ENCODE data around the gene OFD1.

The OFD1 gene

GRCh38 chrX:13750204-13750603 lies 15.7 kb downstream of the OFD1 start:
- peak in 1 of 2 donors; percentile 11 for DNase-seq (ENCODE audit: low read depth in 1 of 2, low spot score in 1 of 2)

GRCh38 chrX:13750812-13751211 lies 16.3 kb downstream of the OFD1 start:
- DNase-seq (ENCODE audit: low read depth in 1 of 2, low spot score in 1 of 2): no peak

- DNase-seq (ENCODE audit: low read depth in 1 of 2, low spot score in 1 of 2): no peak
These were observed 17.6 kb downstream of the OFD1 start for GRCh38 chrX:13752141-13752540.

- no peak for DNase-seq (ENCODE audit: low read depth in 1 of 2, low spot score in 1 of 2)
These were observed 18.1 kb downstream of the OFD1 start for GRCh38 chrX:13752646-13753045.

- no peak for DNase-seq (ENCODE audit: low read depth in 1 of 2, low spot score in 1 of 2)
These were observed 20.2 kb downstream of the OFD1 start for GRCh38 chrX:13754765-13755164.

GRCh38 chrX:13755254-13755653 lies 20.7 kb downstream of the OFD1 start:
- DNase-seq (ENCODE audit: low read depth in 1 of 2, low spot score in 1 of 2): no peak

- DNase-seq (ENCODE audit: low read depth in 1 of 2, low spot score in 1 of 2): no peak
These were observed 21.8 kb downstream of the OFD1 start for GRCh38 chrX:13756381-13756780.

- DNase-seq (ENCODE audit: low read depth in 1 of 2, low spot score in 1 of 2): no peak
These were observed 24.7 kb downstream of the OFD1 start for GRCh38 chrX:13759152-13759718.

- DNase-seq (ENCODE audit: low read depth in 1 of 2, low spot score in 1 of 2): no peak
These were observed 25.9 kb downstream of the OFD1 start for GRCh38 chrX:13760426-13760825.

GRCh38 chrX:13761606-13762414 lies 27.3 kb downstream of the OFD1 start:
- no peak for DNase-seq (ENCODE audit: low read depth in 1 of 2, low spot score in 1 of 2)

- DNase-seq (ENCODE audit: low read depth in 1 of 2, low spot score in 1 of 2): no peak
These were observed 28.9 kb downstream of the OFD1 start for GRCh38 chrX:13763489-13763888.

GRCh38 chrX:13764281-13764680 lies 29.7 kb downstream of the OFD1 start:
- no peak for DNase-seq (ENCODE audit: low read depth in 1 of 2, low spot score in 1 of 2)

GRCh38 chrX:13764765-13765164 lies 30.2 kb downstream of the OFD1 start:
- no peak for DNase-seq (ENCODE audit: low read depth in 1 of 2, low spot score in 1 of 2)

- DNase-seq (ENCODE audit: low read depth in 1 of 2, low spot score in 1 of 2): no peak
These were observed 34.4 kb downstream of the OFD1 start for GRCh38 chrX:13768939-13769338.

- DNase-seq (ENCODE audit: low read depth in 1 of 2, low spot score in 1 of 2): no peak
These were observed 35.5 kb downstream of the OFD1 start for GRCh38 chrX:13770013-13770535.

- no peak for DNase-seq (ENCODE audit: low read depth in 1 of 2, low spot score in 1 of 2)
These were observed 40.1 kb downstream of the OFD1 start for GRCh38 chrX:13774696-13775095.

- DNase-seq (ENCODE audit: low read depth in 1 of 2, low spot score in 1 of 2): no peak
These were observed 41.3 kb downstream of the OFD1 start for GRCh38 chrX:13775837-13776236.

GRCh38 chrX:13776387-13776786 lies 41.8 kb downstream of the OFD1 start:
- no peak for DNase-seq (ENCODE audit: low read depth in 1 of 2, low spot score in 1 of 2)

GRCh38 chrX:13778916-13779315 lies 44.4 kb downstream of the OFD1 start:
- DNase-seq (ENCODE audit: low read depth in 1 of 2, low spot score in 1 of 2): no peak

GRCh38 chrX:13780868-13781427 lies 46.4 kb downstream of the OFD1 start:
- DNase-seq (ENCODE audit: low read depth in 1 of 2, low spot score in 1 of 2): no peak

- no peak for DNase-seq (ENCODE audit: low read depth in 1 of 2, low spot score in 1 of 2)
These were observed 51.5 kb downstream of the OFD1 start for GRCh38 chrX:13786048-13786447.
